Stimulated activated CD4-positive, alpha-beta T cell treated with anti-CD3 and anti-CD28 coated beads, Interleukin-15, amount 100 ng/mL, for 48 hours (primary cell): ENCODE results near the gene GABRB1.

Experiments used
- DNase-seq, 2 donors: peaks; one replicate each; pipeline ENCODE4 v3.0.0-alpha.2; 2020; ENCODE audit warnings: low read depth in 2 of 2

The GABRB1 gene

GRCh38 chr4:47031011-47031678, at the start of gene GABRB1:
TSS of gene GABRB1 (plus strand) at chr4:47031567.
- no peak for DNase-seq

DNA sequence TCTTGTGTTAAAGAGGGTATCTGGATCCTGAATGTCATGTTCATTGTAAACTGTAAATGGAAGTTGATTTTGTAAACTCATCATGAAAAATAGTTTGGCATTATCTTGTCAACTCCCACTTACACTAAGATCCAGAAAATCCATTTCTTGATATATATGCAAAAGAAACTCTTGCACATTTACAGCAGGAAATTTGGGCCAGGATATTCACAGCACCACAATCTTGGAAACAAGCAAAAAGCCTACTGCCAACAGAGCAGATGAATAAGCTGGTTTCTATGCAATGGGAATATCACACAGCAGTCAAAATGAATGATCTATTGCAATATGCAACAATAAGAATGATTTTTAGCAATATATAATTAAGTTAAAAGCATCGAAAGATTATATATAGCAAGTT, 46.6 kb upstream of the GABRB1 start:
- no peak for DNase-seq

- no peak for DNase-seq
Measured at GRCh38 chr4:46986922-46987638, 44.3 kb upstream of the GABRB1 start.

DNA sequence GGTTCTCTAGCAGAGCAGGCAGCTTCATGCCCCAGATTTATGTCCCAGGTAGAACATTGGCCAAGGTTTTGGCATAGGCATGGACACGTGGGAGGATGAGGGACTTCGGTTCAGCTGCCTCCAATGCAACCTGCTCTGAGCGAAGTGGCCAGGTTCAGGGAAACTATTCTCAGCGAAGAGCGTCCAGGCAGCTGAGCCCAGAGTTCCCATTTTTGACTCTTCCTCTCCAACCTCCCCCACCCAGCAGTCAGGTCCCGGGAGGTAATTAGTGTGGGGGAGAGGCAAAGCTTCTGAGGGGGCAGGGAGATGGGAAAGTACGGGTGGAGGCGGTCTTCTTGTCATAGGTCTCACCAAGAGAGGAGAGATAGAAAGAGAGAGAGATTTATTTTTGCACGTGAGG, 39.0 kb upstream of the GABRB1 start:
- DNase-seq: no peak

- no peak for DNase-seq
Measured at GRCh38 chr4:46993075-46994006, 38.0 kb upstream of the GABRB1 start, which contains the start of gene GABRA4. TSS of gene GABRA4 (minus strand) at chr4:46993581. CDS start at chr4:46993424, 157 bp downstream.

GRCh38 chr4:46994007-46994405, 37.4 kb upstream of the GABRB1 start:
- no peak for DNase-seq

DNA sequence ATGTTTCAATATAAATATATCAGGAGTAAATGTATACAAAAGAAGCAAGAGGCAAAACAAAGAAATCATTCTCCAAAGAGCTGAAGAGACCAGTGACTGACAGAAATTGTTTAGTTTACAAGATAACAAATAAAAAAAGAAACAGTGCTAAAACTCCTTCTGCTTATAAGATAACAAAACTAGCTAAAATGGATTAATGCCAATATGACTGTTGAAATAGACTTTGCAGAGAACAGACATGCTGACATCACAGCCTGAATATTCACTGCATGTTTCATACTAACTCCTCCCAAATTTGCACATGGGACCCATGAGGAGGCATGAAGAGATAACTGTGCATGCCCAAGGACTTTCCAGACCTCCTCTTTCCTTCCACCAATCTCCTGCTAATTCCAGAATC, 31.8 kb upstream of the GABRB1 start:
- DNase-seq: no peak

GRCh38 chr4:47000406-47000805, 31.0 kb upstream of the GABRB1 start:
- DNase-seq: no peak

DNA sequence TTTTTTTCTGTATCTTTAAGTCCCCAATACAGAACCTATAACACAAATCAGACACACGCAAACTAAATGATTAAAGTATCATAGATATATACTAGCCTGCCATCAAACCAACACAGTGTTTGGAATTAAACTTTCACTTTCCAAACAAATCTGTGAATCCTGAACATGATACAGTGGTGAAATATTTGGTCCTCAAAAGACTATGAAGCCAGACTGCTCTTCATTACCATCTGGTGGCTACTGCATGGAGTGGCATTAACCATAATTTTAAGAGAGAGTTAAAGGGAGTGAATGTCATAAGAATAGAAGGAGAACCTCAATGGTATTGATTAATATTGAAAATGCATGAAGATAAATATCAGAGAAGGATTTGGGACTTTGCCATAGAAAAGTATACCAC, 28.8 kb upstream of the GABRB1 start:
- no peak for DNase-seq

DNA sequence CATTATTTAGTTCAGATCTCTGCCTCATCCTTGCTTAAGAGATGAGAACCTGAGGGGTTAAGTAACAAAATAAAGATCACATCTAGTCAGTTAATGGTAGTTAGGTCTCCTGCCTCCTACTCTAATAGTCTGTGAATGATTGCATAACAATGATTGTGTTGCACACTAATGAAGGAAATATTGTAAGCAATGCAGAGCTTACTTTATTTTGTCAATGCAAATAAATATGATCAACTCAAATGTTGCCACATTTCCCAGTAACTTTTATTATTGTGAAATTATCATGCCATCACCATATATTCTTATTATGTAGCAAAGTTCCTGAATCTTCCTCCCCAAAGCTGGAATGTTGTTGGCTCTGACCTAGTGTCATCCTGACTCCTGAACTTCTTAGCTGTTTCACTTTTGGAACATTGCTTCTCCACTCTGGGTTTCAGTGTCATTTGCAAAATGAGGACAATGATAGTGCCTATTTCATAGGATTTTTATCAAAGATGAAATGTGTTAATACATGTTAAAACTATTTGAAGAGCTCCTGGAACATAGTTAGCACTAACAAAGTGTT, 20.9 kb upstream of the GABRB1 start:
- DNase-seq: no peak

GRCh38 chr4:47010912-47011446, 20.4 kb upstream of the GABRB1 start:
- no peak for DNase-seq

- DNase-seq: no peak
Measured at GRCh38 chr4:47012676-47013075, 18.7 kb upstream of the GABRB1 start.

DNA sequence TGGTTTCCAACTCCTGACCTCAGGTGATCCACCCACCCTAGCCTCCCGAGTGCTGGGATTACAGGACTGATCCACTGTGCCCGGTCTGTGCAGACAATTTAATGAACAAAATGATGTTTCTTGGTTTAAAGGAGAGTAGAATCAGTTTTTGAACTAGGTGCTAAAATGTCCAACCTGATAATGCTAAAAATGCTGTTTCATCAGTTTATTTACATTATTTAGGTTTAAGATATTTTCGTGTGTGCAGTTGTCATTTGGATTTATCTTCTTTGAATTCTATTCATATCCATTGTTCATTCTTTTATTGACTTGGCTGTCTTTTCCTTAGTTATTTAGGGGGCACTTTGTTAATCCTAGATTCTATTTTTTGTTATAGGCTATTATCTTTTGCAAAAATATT, 18.0 kb upstream of the GABRB1 start:
- no peak for DNase-seq

DNA sequence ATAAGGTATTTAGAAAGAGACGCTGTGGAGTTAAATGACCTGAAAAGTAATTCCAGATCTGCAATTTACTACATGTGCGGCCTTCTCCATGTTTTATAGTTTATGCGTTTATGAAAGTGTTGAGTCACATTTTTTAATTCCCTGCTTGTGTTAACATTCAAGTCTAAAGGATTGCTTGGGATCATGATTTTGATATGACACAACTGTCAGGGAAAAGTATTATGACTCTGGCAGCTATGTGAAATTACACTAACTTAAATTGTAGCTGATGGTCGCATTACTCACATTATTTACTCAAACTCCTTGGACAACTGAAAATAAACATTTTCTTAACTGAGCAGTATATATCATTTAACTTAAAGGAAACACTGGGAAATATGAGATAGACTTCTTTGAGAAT, 14.3 kb upstream of the GABRB1 start:
- no peak for DNase-seq

DNA sequence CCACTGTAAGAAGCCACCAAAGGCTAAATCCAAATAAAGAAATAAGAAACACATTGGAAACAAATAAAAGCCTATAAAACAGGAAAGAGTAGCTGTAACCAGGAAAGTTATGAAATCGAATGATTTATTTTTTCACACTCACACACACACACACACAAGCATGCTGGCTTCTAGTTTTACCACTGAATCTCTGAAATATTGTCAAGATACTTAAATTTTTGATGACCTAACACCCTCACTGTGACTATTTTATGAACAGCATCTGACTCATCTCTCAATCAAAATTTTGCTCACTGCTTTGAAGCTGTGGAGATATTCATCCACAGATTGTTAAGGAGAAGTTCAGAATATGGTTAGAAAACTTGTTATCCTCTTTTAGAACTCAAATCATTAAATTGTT, 13.9 kb upstream of the GABRB1 start:
- DNase-seq: no peak

DNA sequence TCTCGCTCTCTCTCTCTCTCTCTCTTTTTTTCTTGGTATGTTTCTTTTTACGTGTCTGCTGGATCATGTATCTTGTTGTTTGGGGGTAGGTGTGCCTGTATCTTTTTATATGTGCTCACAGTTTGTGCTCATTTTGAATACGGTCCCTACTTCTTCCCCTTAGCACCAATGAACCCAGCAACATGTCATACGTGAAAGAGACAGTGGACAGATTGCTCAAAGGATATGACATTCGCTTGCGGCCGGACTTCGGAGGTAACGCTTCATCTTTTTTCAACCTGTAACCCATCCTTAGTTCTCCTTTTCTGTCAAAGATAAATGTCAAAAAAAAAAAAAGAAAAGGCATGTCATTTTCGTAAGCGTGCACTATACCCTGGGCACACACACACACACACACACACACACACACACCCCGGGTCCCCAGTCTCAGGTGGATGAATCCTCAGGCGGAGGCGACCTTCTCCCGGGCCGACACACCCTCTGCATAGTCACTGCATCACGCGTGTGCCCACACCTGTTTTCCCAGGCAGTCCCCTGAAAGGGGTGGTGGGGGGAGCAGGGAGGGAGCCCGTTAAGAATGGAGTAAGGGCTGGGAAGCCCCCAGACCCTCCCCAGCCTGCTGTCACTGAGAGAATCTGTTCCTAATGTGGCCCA, 511 bp downstream of the GABRB1 start:
- no peak for DNase-seq

- peak; percentile 10 to 22 for DNase-seq
Measured at GRCh38 chr4:47032405-47033106, 1.2 kb downstream of the GABRB1 start.

DNA sequence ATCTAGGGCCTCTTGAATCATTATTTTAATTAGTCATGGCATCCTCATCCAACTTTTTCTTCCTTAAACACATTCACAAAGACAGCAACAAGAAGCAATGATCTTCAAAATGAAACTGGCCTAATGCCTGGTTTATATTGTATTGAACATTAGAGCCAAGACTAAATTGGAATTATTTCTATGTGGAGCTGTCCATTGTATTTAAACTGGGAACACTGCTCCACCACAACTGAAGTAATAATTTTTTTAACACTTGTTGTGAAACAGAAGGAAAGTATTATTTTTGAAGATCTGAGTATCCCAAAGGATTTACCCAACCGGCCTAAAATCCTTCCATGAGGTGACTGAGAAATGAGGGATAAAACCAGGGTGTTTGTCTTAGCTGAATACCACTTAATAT, 6.9 kb downstream of the GABRB1 start:
- DNase-seq: no peak

DNA sequence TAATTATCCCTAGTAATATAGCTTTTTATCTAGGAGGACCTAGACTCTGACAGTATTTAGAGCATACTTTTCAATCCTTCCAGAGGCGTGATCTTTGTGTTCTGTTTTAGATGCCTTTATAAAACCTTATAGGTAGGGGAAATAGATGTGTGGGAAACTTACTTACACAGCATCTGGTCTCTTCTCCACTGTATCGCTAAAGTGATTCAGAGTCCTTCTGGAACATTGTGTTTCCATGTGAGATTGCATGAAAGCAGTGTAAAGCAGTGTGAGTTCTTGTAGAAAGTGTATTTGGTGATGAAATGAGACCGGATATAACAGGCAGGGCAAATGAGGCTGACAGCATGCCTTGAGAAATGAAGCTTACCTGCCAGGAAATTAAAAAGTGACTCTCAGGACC, 9.5 kb downstream of the GABRB1 start:
- DNase-seq: no peak

DNA sequence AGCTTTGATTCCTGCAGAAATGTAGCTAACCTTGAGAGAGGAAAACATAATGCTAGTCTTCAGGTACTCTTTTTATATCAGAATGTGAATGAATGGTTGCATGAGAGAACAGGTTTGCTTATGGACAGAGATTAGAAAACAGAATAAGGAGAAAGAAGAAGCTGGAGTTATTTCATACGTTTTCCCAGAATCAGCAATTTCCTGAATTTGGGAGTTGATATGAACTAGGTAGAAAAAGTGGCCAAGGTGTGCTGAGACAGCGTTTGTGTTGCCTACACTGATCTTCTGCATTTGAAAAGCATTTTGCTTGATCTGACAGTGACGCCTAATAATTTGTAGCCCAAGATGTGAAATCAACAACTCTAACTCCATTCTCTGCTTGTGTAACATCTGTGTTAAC, 12.5 kb downstream of the GABRB1 start:
- DNase-seq: no peak

- DNase-seq: no peak
Measured at GRCh38 chr4:47045261-47045660, 13.9 kb downstream of the GABRB1 start.
